Stimulated activated CD4-positive, alpha-beta T cell treated with anti-CD3 and anti-CD28 coated beads, Interleukin-15, amount 100 ng/mL, for 24 hours (primary cell): ENCODE data around the gene DNASE2.
A peak's percentile ranks its signal among the peaks of the same experiment; 100 is the strongest.

Source experiments
- DNase-seq: peaks from one replicate; pipeline ENCODE4 v3.0.0-alpha.2; 2020

Gene DNASE2

GRCh38 chr19:12828494-12828893 is 52.8 kb downstream of the DNASE2 start:
- peak; percentile 62 for DNase-seq

GRCh38 chr19:12825254-12826131 is 55.8 kb downstream of the DNASE2 start:
- DNase-seq = peak; percentile 63
